Measurements from ENCODE around the gene C1QL1.

Gene C1QL1

GRCh38 chr17:44968225-44969143 lies at the start of gene C1QL1:
Gene C1QL1 (minus strand): TSS chr17:44968303. CDS start chr17:44968048, 255 bp downstream.
- DNase-seq: peak; percentile 66 to 97 (median 77)
- intact Hi-C loops (cut with DNase I): no loop called here

GRCh38 chr17:45016823-45017222 lies 48.7 kb upstream of the C1QL1 start:
- intact Hi-C loops (cut with DNase I): no loop called here
- peak in 1 of 10 donors; percentile 30 for DNase-seq

- intact Hi-C loops (cut with DNase I): no loop called here
- no peak for DNase-seq
Measured at GRCh38 chr17:45016237-45016636, 48.1 kb upstream of the C1QL1 start.

GRCh38 chr17:45013021-45013997 lies 45.2 kb upstream of the C1QL1 start:
- DNase-seq: peak in 2 of 10 donors; percentile 15 to 71

GRCh38 chr17:45011767-45012166 lies 43.7 kb upstream of the C1QL1 start:
- intact Hi-C loops (cut with DNase I): no loop called here
- no peak for DNase-seq

More at GRCh38 chr17:45013021-45013997, 45.2 kb upstream of the C1QL1 start:
- intact Hi-C loops (cut with DNase I): no loop called here

GRCh38 chr17:45009676-45010467 lies 41.8 kb upstream of the C1QL1 start:
- intact Hi-C loops (cut with DNase I): no loop called here
- no peak for DNase-seq

- intact Hi-C loops (cut with DNase I): no loop called here
- DNase-seq: no peak
Measured at GRCh38 chr17:45008216-45008615, 40.1 kb upstream of the C1QL1 start.

GRCh38 chr17:45006927-45007461 lies 38.9 kb upstream of the C1QL1 start:
- no peak for DNase-seq
- intact Hi-C loops (cut with DNase I): no loop called here

- DNase-seq: no peak
- intact Hi-C loops (cut with DNase I): no loop called here
Measured at GRCh38 chr17:45005700-45006099, 37.6 kb upstream of the C1QL1 start.

GRCh38 chr17:45004388-45004787 lies 36.3 kb upstream of the C1QL1 start:
- intact Hi-C loops (cut with DNase I): no loop called here
- DNase-seq: no peak

GRCh38 chr17:45003877-45004276 lies 35.8 kb upstream of the C1QL1 start:
- intact Hi-C loops (cut with DNase I): no loop called here

GRCh38 chr17:45001310-45001709 lies 33.2 kb upstream of the C1QL1 start:
- DNase-seq: no peak
- intact Hi-C loops (cut with DNase I): no loop called here

More at GRCh38 chr17:45003877-45004276, 35.8 kb upstream of the C1QL1 start:
- DNase-seq: no peak

GRCh38 chr17:44999433-44999832 lies 31.3 kb upstream of the C1QL1 start:
- no peak for DNase-seq
- intact Hi-C loops (cut with DNase I): no loop called here

GRCh38 chr17:44998646-44999045 lies 30.5 kb upstream of the C1QL1 start:
- intact Hi-C loops (cut with DNase I): no loop called here
- DNase-seq: no peak

GRCh38 chr17:44997733-44998520 lies 29.8 kb upstream of the C1QL1 start:
- peak in 1 of 10 donors; percentile 52 for DNase-seq
- intact Hi-C loops (cut with DNase I): no loop called here

GRCh38 chr17:44996304-44996703 lies 28.2 kb upstream of the C1QL1 start:
- peak in 1 of 10 donors; percentile 47 for DNase-seq
- intact Hi-C loops (cut with DNase I): no loop called here

- intact Hi-C loops (cut with DNase I): no loop called here
- DNase-seq: no peak
Measured at GRCh38 chr17:44995436-44996001, 27.4 kb upstream of the C1QL1 start.

- intact Hi-C loops (cut with DNase I): no loop called here
- DNase-seq: no peak
Measured at GRCh38 chr17:44992242-44992939, 24.3 kb upstream of the C1QL1 start.

Data from posterior cingulate gyrus (tissue), 11 donors.